Osteoblast (primary cell): ENCODE measurements around the gene ASB5. TPM values are rescaled to one million over a fixed set of nuclear protein-coding genes. Genes with fewer than 3 reads are reported as not detected.

ENCODE experiments used
- DNase-seq: peaks from one replicate; pipeline ENCODE4 v3.0.0; 2011; ENCODE audit warnings: low spot score, mixed read lengths; ENCODE audit not compliant: insufficient read length; ENCODE audit errors: missing footprints
- H2AFZ ChIP-seq: 2 replicates; pipeline ENCODE4 v1.6.0; 2011; ENCODE audit warnings: mild to moderate bottlenecking, low read length
- H3K27ac ChIP-seq: 2 replicates; pipeline ENCODE4 v1.5.1; 2011; ENCODE audit warnings: mild to moderate bottlenecking, low read depth, low read length, moderate library complexity
- H3K27me3 ChIP-seq: 2 replicates; pipeline ENCODE4 v1.6.0; 2012; ENCODE audit warnings: mild to moderate bottlenecking, control low read depth, inconsistent platforms, low read length, moderate library complexity; ENCODE audit not compliant: insufficient read depth
- H3K36me3 ChIP-seq: 2 replicates; pipeline ENCODE4 v1.5.1; 2011; ENCODE audit warnings: mild to moderate bottlenecking, low read length, control low read depth, moderate library complexity; ENCODE audit not compliant: insufficient read depth
- H3K4me1 ChIP-seq: 2 replicates; pipeline ENCODE4 v1.5.1; 2011; ENCODE audit warnings: mild to moderate bottlenecking, low read length, control low read depth, moderate library complexity; ENCODE audit not compliant: insufficient read depth
- H3K4me2 ChIP-seq: 2 replicates; pipeline ENCODE4 v1.6.0; 2011; ENCODE audit warnings: mild to moderate bottlenecking, low read length; ENCODE audit not compliant: insufficient read depth
- H3K4me3 ChIP-seq: fragments of 200-600 bp; sonication (generic); 3 replicates; pipeline ENCODE4 v1.5.1; 2012; ENCODE audit warnings: mild to moderate bottlenecking, low read length, inconsistent platforms; ENCODE audit not compliant: insufficient read depth
- H3K79me2 ChIP-seq: 2 replicates; pipeline ENCODE4 v1.6.0; 2012; ENCODE audit warnings: mild to moderate bottlenecking, low read length, control low read depth, inconsistent platforms; ENCODE audit not compliant: insufficient read depth
- H3K9me3 ChIP-seq: 2 replicates; pipeline ENCODE4 v1.5.1; 2011; ENCODE audit warnings: low read depth, low read length, control low read depth
- H4K20me1 ChIP-seq: 2 replicates; pipeline ENCODE4 v1.6.0; 2012; ENCODE audit warnings: mild to moderate bottlenecking, low read length, control low read depth; ENCODE audit not compliant: insufficient read depth
- CTCF ChIP-seq: IDR thresholded peaks from 2 replicates; pipeline ENCODE4 v1.5.1; 2011; ENCODE audit warnings: mild to moderate bottlenecking, low read depth, low read length, moderate library complexity; ENCODE audit errors: extremely low read depth
- total RNA-seq: library from RNA; depleted of rRNA; stranded (reverse); fragments of >200 nt; gene quantifications from 2 replicates; pipeline ENCODE4 v1.2.3, GENCODE V29; 2012

The ASB5 gene
- total RNA-seq, 1 donor: 1.1 TPM

GRCh38 chr4:176195184-176195978 lies 73.6 kb downstream of the ASB5 start, which contains the start of gene SPATA4:
TSS of gene SPATA4 (minus strand) at chr4:176195585. CDS start at chr4:176195562, 23 bp downstream.
- H3K36me3 ChIP-seq: no peaks in the 10 kb centered on the region

GRCh38 chr4:176193938-176194337 lies 75.1 kb downstream of the ASB5 start:
- H3K36me3 ChIP-seq: no peaks in the 10 kb centered on the region
- peaks cover 38% of the 10 kb centered on the region for H3K4me1 ChIP-seq
- peak overlapping the region; percentile 81 for H3K27ac ChIP-seq
- no peak for TF ChIP-seq CTCF
- no peaks in the 10 kb centered on the region for H4K20me1 ChIP-seq
- peak overlapping the region; percentile 60 for H2AFZ ChIP-seq
- H3K9me3 ChIP-seq: no peaks in the 10 kb centered on the region
- peak overlapping the region; percentile 99 for H3K4me2 ChIP-seq
- no peaks in the 10 kb centered on the region for H3K27me3 ChIP-seq
- H3K4me3 ChIP-seq: no peak overlapping the region
- DNase-seq: peak; percentile 87
- H3K79me2 ChIP-seq: no peaks in the 10 kb centered on the region

More at GRCh38 chr4:176195184-176195978, 73.6 kb downstream of the ASB5 start, which contains the start of gene SPATA4:
- H3K4me3 ChIP-seq: peak within 1 kb of the TSS; percentile 88
- H3K27me3 ChIP-seq: no peaks in the 10 kb centered on the region
- peak within 1 kb of the TSS; percentile 81 for H3K27ac ChIP-seq
- H3K4me1 ChIP-seq: peaks cover 38% of the 10 kb centered on the region
- H3K9me3 ChIP-seq: no peaks in the 10 kb centered on the region
- H3K4me2 ChIP-seq: peak within 1 kb of the TSS; percentile 99
- DNase-seq: peak; percentile 95
- TF ChIP-seq CTCF: no peak
- no peaks in the 10 kb centered on the region for H4K20me1 ChIP-seq
- peak within 1 kb of the TSS; percentile 100 for H2AFZ ChIP-seq
- no peaks in the 10 kb centered on the region for H3K79me2 ChIP-seq

GRCh38 chr4:176193126-176193525 lies 75.9 kb downstream of the ASB5 start:
- Histone ChIP-seq H4K20me1 (no peaks in the 10 kb centered on the region), H3K4me1 (peaks cover 38% of the 10 kb centered on the region), H3K9me3 (no peaks in the 10 kb centered on the region), H3K4me2 (peak overlapping the region; percentile 99), H3K27ac (peak overlapping the region; percentile 81), H2AFZ (peak overlapping the region; percentile 23), H3K36me3 (no peaks in the 10 kb centered on the region), H3K79me2 (no peaks in the 10 kb centered on the region), H3K4me3 (no peak overlapping the region), H3K27me3 (no peaks in the 10 kb centered on the region)
- TF ChIP-seq CTCF: no peak
- peak; percentile 36 for DNase-seq

- H3K9me3 ChIP-seq: no peaks in the 10 kb centered on the region
- no peaks in the 10 kb centered on the region for H3K36me3 ChIP-seq
- no peaks in the 10 kb centered on the region for H3K79me2 ChIP-seq
- peak; percentile 22 for DNase-seq
- no peaks in the 10 kb centered on the region for H4K20me1 ChIP-seq
- H3K4me3 ChIP-seq: no peak overlapping the region
- H3K4me1 ChIP-seq: peaks cover 48% of the 10 kb centered on the region
- peak; percentile 17 for TF ChIP-seq CTCF
- H2AFZ ChIP-seq: no peak overlapping the region
- H3K27ac ChIP-seq: peak overlapping the region; percentile 81
- H3K27me3 ChIP-seq: no peaks in the 10 kb centered on the region
- peak overlapping the region; percentile 39 for H3K4me2 ChIP-seq
These were observed 77.0 kb downstream of the ASB5 start for GRCh38 chr4:176191974-176192373.
